ENCODE data around the gene CDRT4. TPM values are rescaled to one million over a fixed set of nuclear protein-coding genes. Genes with fewer than 3 reads are reported as not detected.
A peak's percentile ranks its signal among the peaks of the same experiment; 100 is the strongest.

The CDRT4 gene
- total RNA-seq, 4 donors from 2014 or later, result 4.0 to 13.4 (median 11.1) TPM

DNA sequence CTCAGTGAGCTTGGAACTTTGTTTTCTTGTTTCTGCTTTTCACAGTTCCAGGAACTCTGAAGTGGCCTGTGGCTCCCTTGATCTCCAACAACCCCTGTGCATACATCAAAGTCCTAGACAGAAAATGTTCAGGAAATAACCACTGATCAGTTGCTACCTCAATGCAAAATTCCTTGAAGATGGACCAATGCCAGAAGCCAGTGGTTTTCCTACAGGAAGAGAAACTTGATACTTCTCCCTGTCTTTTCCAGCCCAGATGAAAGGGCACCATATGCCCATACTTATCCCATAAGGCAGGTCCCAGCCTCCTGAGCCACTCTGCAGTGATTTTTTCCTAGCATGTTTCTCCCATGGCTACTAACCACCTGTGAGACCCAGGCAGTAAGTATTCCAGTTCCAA lies 12.3 kb upstream of the CDRT4 start:
- intact Hi-C loops (cut with DNase I), result no loop called here
- Histone ChIP-seq H3K36me3 (no peaks in the 10 kb centered on the region), H3K4me3 (replicated peaks in 1 of 3) (no peak overlapping the region), H3K9me3 (no peaks in the 10 kb centered on the region), H3K27ac (peak overlapping the region in 1 of 3 donors; percentile 41), H3K4me1 (peaks cover 8 to 19% of the 10 kb centered on the region in 2 donors), H3K27me3 (no peaks in the 10 kb centered on the region)
- TF ChIP-seq, protein P1, sequence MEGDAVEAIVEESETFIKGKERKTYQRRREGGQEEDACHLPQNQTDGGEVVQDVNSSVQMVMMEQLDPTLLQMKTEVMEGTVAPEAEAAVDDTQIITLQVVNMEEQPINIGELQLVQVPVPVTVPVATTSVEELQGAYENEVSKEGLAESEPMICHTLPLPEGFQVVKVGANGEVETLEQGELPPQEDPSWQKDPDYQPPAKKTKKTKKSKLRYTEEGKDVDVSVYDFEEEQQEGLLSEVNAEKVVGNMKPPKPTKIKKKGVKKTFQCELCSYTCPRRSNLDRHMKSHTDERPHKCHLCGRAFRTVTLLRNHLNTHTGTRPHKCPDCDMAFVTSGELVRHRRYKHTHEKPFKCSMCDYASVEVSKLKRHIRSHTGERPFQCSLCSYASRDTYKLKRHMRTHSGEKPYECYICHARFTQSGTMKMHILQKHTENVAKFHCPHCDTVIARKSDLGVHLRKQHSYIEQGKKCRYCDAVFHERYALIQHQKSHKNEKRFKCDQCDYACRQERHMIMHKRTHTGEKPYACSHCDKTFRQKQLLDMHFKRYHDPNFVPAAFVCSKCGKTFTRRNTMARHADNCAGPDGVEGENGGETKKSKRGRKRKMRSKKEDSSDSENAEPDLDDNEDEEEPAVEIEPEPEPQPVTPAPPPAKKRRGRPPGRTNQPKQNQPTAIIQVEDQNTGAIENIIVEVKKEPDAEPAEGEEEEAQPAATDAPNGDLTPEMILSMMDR (IDR thresholded peaks at IDR 0.05), result no peak
- TF ChIP-seq POLR2A (IDR thresholded peaks at IDR 0.05), result no peak
- no peak for DNase-seq

DNA sequence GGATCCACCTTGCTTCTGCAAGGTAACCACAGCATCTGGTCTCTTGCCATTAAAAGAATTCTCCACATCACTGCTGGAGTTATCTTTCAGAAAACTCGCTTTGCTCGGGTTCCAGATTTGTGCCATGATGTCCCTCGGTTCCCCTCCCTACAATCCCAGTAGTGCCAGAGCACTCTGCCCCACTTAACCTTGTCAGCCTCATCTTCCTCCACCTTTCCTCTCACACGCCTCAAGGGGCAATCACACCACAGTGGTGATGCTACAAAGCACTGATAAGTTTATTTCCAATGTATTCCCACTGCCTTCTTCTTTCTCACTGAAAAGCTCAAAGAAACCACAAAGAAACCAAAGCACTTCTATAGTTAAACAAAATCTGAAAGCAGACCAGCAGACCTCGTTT lies 11.4 kb upstream of the CDRT4 start:
- WGBS, 2 donors, result 92 to 94% methylated on average over 5 of the region's 5 CpGs
- intact Hi-C loops (cut with DNase I), result no loop called here
- Histone ChIP-seq H3K36me3 (no peaks in the 10 kb centered on the region), H3K4me1 (peaks cover 8 to 19% of the 10 kb centered on the region in 2 donors), H3K27me3 (no peaks in the 10 kb centered on the region), H3K27ac (no peak overlapping the region), H3K9me3 (no peaks in the 10 kb centered on the region), H3K4me3 (replicated peaks in 1 of 3) (no peak overlapping the region)
- TF ChIP-seq POLR2A (IDR thresholded peaks at IDR 0.05), result no peak
- TF ChIP-seq, protein P1 (IDR thresholded peaks at IDR 0.05), result no peak
- no peak for DNase-seq

DNA sequence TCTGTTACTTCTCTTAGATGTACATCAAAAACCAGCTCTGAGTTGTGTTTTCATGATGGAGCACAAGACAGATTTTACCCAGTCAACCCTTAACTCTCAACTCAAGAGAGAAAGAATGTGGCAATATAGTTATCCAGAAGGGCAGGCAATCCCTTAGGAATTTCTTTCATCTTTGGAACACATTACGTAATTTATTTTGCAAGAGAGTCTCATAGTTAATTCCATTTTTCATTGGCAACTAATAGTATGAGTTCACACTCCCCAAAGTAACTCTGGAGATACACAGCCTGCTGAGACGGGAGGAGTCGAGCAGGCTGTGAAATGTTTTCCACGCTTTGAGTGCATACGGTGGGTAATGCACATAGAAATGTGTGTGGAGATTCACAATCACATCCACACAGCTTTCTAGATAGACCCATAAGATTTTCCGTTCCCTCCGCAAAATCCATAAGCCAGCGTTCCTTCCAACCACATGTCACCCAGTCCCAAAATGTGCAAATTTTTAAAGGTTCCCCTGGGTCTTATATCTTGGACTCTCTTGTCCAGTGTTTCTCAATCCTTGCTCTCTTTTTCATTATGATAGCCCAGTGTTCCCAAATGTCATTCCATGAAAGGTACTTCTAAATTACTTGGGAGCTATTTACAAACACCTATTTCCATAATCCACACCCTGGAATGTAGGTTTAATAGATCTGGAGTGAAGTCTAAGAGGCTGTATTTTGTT lies 8.4 kb upstream of the CDRT4 start:
- Histone ChIP-seq H3K27ac (peak overlapping the region in 1 of 3 donors; percentile 9), H3K27me3 (no peaks in the 10 kb centered on the region), H3K36me3 (no peaks in the 10 kb centered on the region), H3K4me1 (peaks cover 8 to 19% of the 10 kb centered on the region in 2 donors), H3K4me3 (replicated peaks in 1 of 3) (no peak overlapping the region), H3K9me3 (no peaks in the 10 kb centered on the region)
- intact Hi-C loops (cut with DNase I), result no loop called here
- no peak for TF ChIP-seq POLR2A (IDR thresholded peaks at IDR 0.05)
- TF ChIP-seq, protein P1 (IDR thresholded peaks at IDR 0.05), result no peak
- no peak for DNase-seq
- 78 to 89% methylated on average over 8 of the region's 8 CpGs for WGBS, 2 donors

DNA sequence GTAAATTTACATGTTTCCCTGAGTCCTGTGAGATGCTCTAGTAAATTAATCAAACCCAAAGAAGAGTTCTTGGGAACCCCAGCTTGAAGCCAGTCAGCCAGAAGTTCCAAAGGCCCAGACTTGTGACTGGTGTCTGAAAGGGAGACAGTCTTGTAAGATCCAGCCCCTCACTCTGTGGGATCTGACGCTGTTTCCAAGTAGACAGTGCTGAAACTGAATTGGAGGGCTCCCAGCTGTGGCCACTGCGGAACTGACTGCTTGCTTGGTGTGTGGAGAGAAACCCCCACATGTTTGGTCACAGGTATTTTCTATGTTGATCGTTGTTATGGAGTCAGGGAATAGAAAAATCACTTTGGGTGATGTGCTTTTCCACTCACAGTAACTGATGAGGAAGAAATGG lies 5.5 kb upstream of the CDRT4 start:
- intact Hi-C loops (cut with DNase I), result no loop called here
- Histone ChIP-seq H3K27me3 (no peaks in the 10 kb centered on the region), H3K9me3 (no peaks in the 10 kb centered on the region), H3K36me3 (no peaks in the 10 kb centered on the region), H3K4me1 (peaks cover 0 to 3% of the 10 kb centered on the region in 2 donors), H3K27ac (no peak overlapping the region), H3K4me3 (replicated peaks in 1 of 3) (no peak overlapping the region)
- no peak for DNase-seq
- WGBS, 2 donors, result 60 to 65% methylated on average over 3 of the region's 3 CpGs
- TF ChIP-seq POLR2A (IDR thresholded peaks at IDR 0.05), result no peak
- TF ChIP-seq, protein P1 (IDR thresholded peaks at IDR 0.05), result no peak

DNA sequence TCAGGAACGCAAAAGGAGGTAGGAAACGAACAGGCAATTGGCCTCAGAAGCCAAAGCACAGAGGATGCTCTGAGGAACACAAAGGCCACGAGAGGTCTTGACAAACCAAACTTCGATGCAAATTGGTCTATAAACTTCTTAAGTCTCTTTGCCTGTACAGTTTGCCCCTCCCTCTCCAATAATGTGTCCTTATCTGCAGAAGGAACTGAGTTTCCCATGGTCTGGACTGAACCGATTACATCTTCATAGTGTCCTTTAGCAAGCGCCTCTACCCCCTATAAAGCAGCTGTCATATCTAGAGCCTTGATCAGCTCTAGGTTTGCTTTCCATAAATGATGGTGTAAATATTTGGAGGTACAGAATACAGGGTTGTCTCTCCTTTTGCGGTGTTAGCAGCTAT lies 3.1 kb upstream of the CDRT4 start:
- intact Hi-C loops (cut with DNase I), result no loop called here
- Histone ChIP-seq H3K4me3 (replicated peaks in 1 of 3) (no peak overlapping the region), H3K36me3 (no peaks in the 10 kb centered on the region), H3K4me1 (peaks cover 0 to 3% of the 10 kb centered on the region in 2 donors), H3K27ac (no peak overlapping the region), H3K27me3 (no peaks in the 10 kb centered on the region), H3K9me3 (no peaks in the 10 kb centered on the region)
- WGBS, 2 donors, result 67 to 68% methylated on average over 7 of the region's 7 CpGs
- TF ChIP-seq, protein P1 (IDR thresholded peaks at IDR 0.05), result no peak
- no peak for TF ChIP-seq POLR2A (IDR thresholded peaks at IDR 0.05)
- DNase-seq, result no peak

Data from thyroid gland (tissue), 4 donors.